Hematopoietic multipotent progenitor cell (in vitro differentiated cells): Measurements from ENCODE around the gene GTF3C1. TPM values are rescaled to one million over a fixed set of nuclear protein-coding genes. Genes with fewer than 3 reads are reported as not detected.
A peak's percentile ranks its signal among the peaks of the same experiment; 100 is the strongest.
"Not testable (repeated sequence)": the region's sequence is repeated elsewhere in the genome, so short reads cannot be mapped to it uniquely, and the experiment has no call there.

Source experiments
- DNase-seq, 3 donors: peaks; one replicate each; pipeline ENCODE4 v3.0.0-alpha.2; 2011 to 2015; ENCODE audit warnings: low read depth in 2 of 3, low spot score in 2 of 3
- total RNA-seq: library from RNA; depleted of rRNA; stranded (reverse); fragments of >200 nt; gene quantifications from one replicate; pipeline ENCODE4 v1.2.3, GENCODE V29; 2012

The GTF3C1 gene
- total RNA-seq, 1 donor, result 70.8 TPM

- no peak for DNase-seq
Observed at GRCh38 chr16:27450196-27450549, 99.5 kb downstream of the GTF3C1 start.

GRCh38 chr16:27449434-27450195, 100.1 kb downstream of the GTF3C1 start:
- peak in 2 of 3 donors; percentile 91 to 94 for DNase-seq

GRCh38 chr16:27448532-27449433, 100.9 kb downstream of the GTF3C1 start:
- DNase-seq, result no peak

GRCh38 chr16:27447301-27447700, 102.4 kb downstream of the GTF3C1 start:
- no peak for DNase-seq

- DNase-seq, result peak in 2 of 3 donors; percentile 54 to 75
Observed at GRCh38 chr16:27446721-27447120, 103.0 kb downstream of the GTF3C1 start.

GRCh38 chr16:27445502-27446175, 104.1 kb downstream of the GTF3C1 start:
- no peak for DNase-seq

- no peak for DNase-seq
Observed at GRCh38 chr16:27444470-27444869, 105.2 kb downstream of the GTF3C1 start.

GRCh38 chr16:27444015-27444414, 105.7 kb downstream of the GTF3C1 start:
- DNase-seq, result no peak

- no peak for DNase-seq
Observed at GRCh38 chr16:27441998-27442397, 107.7 kb downstream of the GTF3C1 start.

- DNase-seq, result no peak
Observed at GRCh38 chr16:27441276-27441675, 108.4 kb downstream of the GTF3C1 start.

GRCh38 chr16:27439271-27440018, 110.3 kb downstream of the GTF3C1 start:
- no peak for DNase-seq

- DNase-seq, result no peak
Observed at GRCh38 chr16:27437946-27438345, 111.8 kb downstream of the GTF3C1 start.

- DNase-seq, result no peak
Observed at GRCh38 chr16:27436921-27437650, 112.6 kb downstream of the GTF3C1 start.

GRCh38 chr16:27436065-27436464, 113.6 kb downstream of the GTF3C1 start:
- DNase-seq, result no peak

GRCh38 chr16:27435146-27435545, 114.6 kb downstream of the GTF3C1 start:
- DNase-seq, result not testable (repeated sequence)

GRCh38 chr16:27434141-27435051, 115.3 kb downstream of the GTF3C1 start:
- DNase-seq, result no peak

- no peak for DNase-seq
Observed at GRCh38 chr16:27433636-27434035, 116.1 kb downstream of the GTF3C1 start.

- not testable (repeated sequence) for DNase-seq
Observed at GRCh38 chr16:27433191-27433590, 116.5 kb downstream of the GTF3C1 start.

GRCh38 chr16:27432558-27432957, 117.2 kb downstream of the GTF3C1 start:
- DNase-seq, result peak in 1 of 3 donors; percentile 18
